Mammary epithelial cell (primary cell): Measurements from ENCODE around the gene RASA4B.
"Not testable (repeated sequence)": the region's sequence is repeated elsewhere in the genome, so short reads cannot be mapped to it uniquely, and the experiment has no call there.

Source experiments
- CTCF ChIP-seq, 2 donors: IDR thresholded peaks in 1 of 2; conservative IDR thresholded peaks in 1 of 2; 2 replicates each; pipeline ENCODE4 v1.5.1; 2011 to 2012; ENCODE audit warnings: inconsistent platforms in 2 of 2, low read length in 2 of 2, mild to moderate bottlenecking in 2 of 2, control low read depth in 1 of 2, low read depth in 1 of 2; ENCODE audit not compliant: insufficient read depth in 1 of 2; ENCODE audit errors: extremely low read depth in 1 of 2
- EZH2 ChIP-seq: IDR thresholded peaks from 2 replicates; pipeline ENCODE4 v1.6.1; 2012; ENCODE audit warnings: low read length, inconsistent platforms, borderline replicate concordance

- not testable (repeated sequence) for TF ChIP-seq CTCF (conservative IDR thresholded peaks at IDR 0.05 in 1 of 2, IDR thresholded peaks at IDR 0.05 in 1 of 2; ENCODE audit: extremely low read depth in 1 of 2, insufficient read depth in 1 of 2, low read depth in 1 of 2, low read length in 2 of 2); EZH2
These were observed 25.2 kb upstream of the RASA4B start for GRCh38 chr7:102542771-102543170.
